Endothelial cell of umbilical vein (primary cell): ENCODE results near the gene ACER3. TPM values are rescaled to one million over a fixed set of nuclear protein-coding genes. Genes with fewer than 3 reads are reported as not detected.

ENCODE experiments used
- BruUV-seq: library from RNA; stranded (reverse); fragments of 400-500 nt; replicated peaks from 2 replicates; lab custom pipeline; 2021; lab: Mats Ljungman, UMichigan
- CTCF ChIA-PET: fragments of 300-600, 350-600 bp; sonication (Branson Sonifier 250); formaldehyde crosslinking; loops from one replicate; lab custom pipeline; 2021; ENCODE audit warnings: antibody characterized with exemption, inconsistent platforms; lab: Charles Lee
- POLR2A ChIA-PET: fragments of 300-600, 350-600 bp; sonication (Branson Sonifier 250); formaldehyde crosslinking; loops from one replicate; lab custom pipeline; 2021; ENCODE audit warnings: antibody characterized with exemption, inconsistent platforms; lab: Charles Lee
- DNase-seq: peaks from one replicate; pipeline ENCODE4 v3.0.0-alpha.2; 2011; ENCODE audit warnings: low read depth, low spot score
- FAIRE-seq: peaks from 2 replicates; lab custom pipeline; 2011; peaks lifted over from hg19 to GRCh38; lab: Jason Lieb, UNC
- H2AFZ ChIP-seq: 2 replicates; pipeline ENCODE4 v1.6.0; 2012; ENCODE audit warnings: low read depth, low read length, control low read depth, inconsistent platforms
- H3K27ac ChIP-seq: 2 replicates; pipeline ENCODE4 v1.5.1; 2011; ENCODE audit warnings: low read depth, mild to moderate bottlenecking, control low read depth, low read length, moderate library complexity; ENCODE audit not compliant: insufficient read depth
- H3K27me3 ChIP-seq, 2 experiments: 2 replicates each; pipeline versions ENCODE4 v1.6.0 to v1.6.1; 2011; ENCODE audit warnings: low read length in 2 of 2, mixed read lengths in 1 of 2; ENCODE audit not compliant: control insufficient read depth in 2 of 2, insufficient read depth in 2 of 2
- H3K36me3 ChIP-seq, 2 experiments: 2 replicates in 1 of 2; 3 replicates in 1 of 2; pipeline ENCODE4 v1.5.1; 2011; ENCODE audit warnings: low read length in 2 of 2, mild to moderate bottlenecking in 1 of 2, moderate library complexity in 1 of 2; ENCODE audit not compliant: control insufficient read depth in 2 of 2, insufficient read depth in 2 of 2; ENCODE audit errors: extremely low read depth in 1 of 2
- H3K4me1 ChIP-seq: 3 replicates; pipeline ENCODE4 v1.5.1; 2011; ENCODE audit warnings: mild to moderate bottlenecking, low read length; ENCODE audit not compliant: control insufficient read depth, insufficient read depth; ENCODE audit errors: extremely low read depth
- H3K4me2 ChIP-seq: 2 replicates; pipeline ENCODE4 v1.6.1; 2011; ENCODE audit warnings: low read length, control low read depth, mixed read lengths; ENCODE audit not compliant: insufficient read depth
- H3K4me3 ChIP-seq, 3 experiments: fragments of 200-600 bp in 1 of 3; sonication (generic), shearing (Covaris generic) in 1 of 3; replicated peaks in 1 of 3; 2 replicates each; pipeline ENCODE4 v1.5.1; 2011 to 2016; ENCODE audit warnings: control low read depth in 3 of 3, low read length in 3 of 3, mild to moderate bottlenecking in 2 of 3, inconsistent platforms in 1 of 3, low read depth in 1 of 3, moderate library complexity in 1 of 3; ENCODE audit not compliant: insufficient read depth in 1 of 3
- H3K79me2 ChIP-seq: 2 replicates; pipeline ENCODE4 v1.6.0; 2012; ENCODE audit warnings: low read length, inconsistent platforms; ENCODE audit not compliant: control insufficient read depth, insufficient read depth
- H3K9ac ChIP-seq: replicated peaks from 2 replicates; pipeline ENCODE3; 2011; ENCODE audit warnings: low read length, control low read depth; ENCODE audit not compliant: insufficient read depth; ENCODE audit errors: extremely low read depth
- H3K9me1 ChIP-seq: replicated peaks from 3 replicates; pipeline ENCODE4 v1.6.0; 2011; ENCODE audit warnings: mild to moderate bottlenecking, low read length; ENCODE audit not compliant: control insufficient read depth, insufficient read depth; ENCODE audit errors: extremely low read depth
- H3K9me3 ChIP-seq: replicated peaks from 2 replicates; pipeline ENCODE4 v1.5.1; 2012; ENCODE audit warnings: low read length, inconsistent platforms; ENCODE audit not compliant: control insufficient read depth, insufficient read depth
- H4K20me1 ChIP-seq: replicated peaks from 2 replicates; pipeline ENCODE3; 2011; ENCODE audit warnings: mild to moderate bottlenecking, low read length; ENCODE audit not compliant: control insufficient read depth, insufficient read depth; ENCODE audit errors: extremely low read depth
- EZH2 ChIP-seq: IDR thresholded peaks from 2 replicates; pipeline ENCODE4 v1.6.1; 2012; ENCODE audit warnings: borderline replicate concordance, low read depth, mild to moderate bottlenecking, moderate library complexity, low read length, inconsistent platforms; ENCODE audit not compliant: severe bottlenecking
- FOS ChIP-seq: IDR thresholded peaks from 2 replicates; pipeline ENCODE4 v1.6.1; 2011; ENCODE audit warnings: mild to moderate bottlenecking, low read length, moderate library complexity, borderline replicate concordance; ENCODE audit not compliant: insufficient read depth
- GATA2 ChIP-seq: IDR thresholded peaks from 2 replicates; pipeline ENCODE4 v1.7.0; 2011; ENCODE audit warnings: low read depth, mild to moderate bottlenecking, moderate library complexity, mixed read lengths, low read length; ENCODE audit not compliant: insufficient read length, insufficient read depth
- JUN ChIP-seq: IDR thresholded peaks from 2 replicates; pipeline ENCODE4 v1.6.1; 2011; ENCODE audit warnings: borderline replicate concordance, low read depth; ENCODE audit not compliant: insufficient read length, insufficient read depth
- MYC ChIP-seq: IDR thresholded peaks from one replicate; pipeline ENCODE4 v1.6.1; 2011; ENCODE audit warnings: mild to moderate bottlenecking, low read depth, low read length
- POLR2A ChIP-seq: IDR thresholded peaks from 2 replicates; pipeline ENCODE4 v1.6.1; 2012; ENCODE audit warnings: low read depth, mild to moderate bottlenecking, control low read depth, low read length
- POLR2AphosphoS5 ChIP-seq: IDR thresholded peaks from 2 replicates; pipeline ENCODE4 v1.6.1; 2012; ENCODE audit warnings: low read depth, mild to moderate bottlenecking, control low read depth, low read length, moderate library complexity; ENCODE audit not compliant: insufficient read depth
- dilution Hi-C: fragments of 300-500 bp; cut with MboI; formaldehyde crosslinking; loops from one replicate; pipeline ENCODE4 v1.15.0; 2019; ENCODE audit warnings: low sequenced_read_pairs; ENCODE audit not compliant: extremely low pct_ligation_motif_present
- intact Hi-C: fragments of 100-400 bp; cut with micrococcal nuclease; formaldehyde crosslinking; loops from one replicate; pipeline ENCODE4 v1.10.0; 2022
- polyA plus RNA-seq, 4 experiments: library from polyadenylated mRNA; depleted of rRNA in 3 of 4; stranded (reverse) in 3 of 4; unstranded in 1 of 4; fragments of >200 nt; gene quantifications; 2 replicates each; pipeline versions ENCODE4 v1.2.1 to v1.2.3, GENCODE V29; 2011 to 2012; ENCODE audit warnings: missing spikeins in 1 of 4
- total RNA-seq: library from RNA; stranded (reverse); gene quantifications from 2 replicates; pipeline ENCODE4 v1.2.3, GENCODE V29; 2021
- TF ChIP-seq, protein P1 (sequence below): IDR thresholded peaks from 2 replicates; pipeline ENCODE4 v1.6.1; 2011; ENCODE audit not compliant: insufficient read depth, insufficient read length
- TF ChIP-seq, protein P2 (sequence below), 2 donors: IDR thresholded peaks; 1 replicate in 1 of 2; 2 replicates in 1 of 2; pipeline ENCODE4 v1.5.1; 2011; ENCODE audit warnings: low read length in 2 of 2, mild to moderate bottlenecking in 2 of 2, moderate library complexity in 2 of 2, control low read depth in 1 of 2, inconsistent platforms in 1 of 2, low read depth in 1 of 2; ENCODE audit not compliant: insufficient read depth in 1 of 2; ENCODE audit errors: extremely low read depth in 1 of 2

The ACER3 gene
- total and polyA plus RNA-seq, 2 donors (not counting 3 experiments of a cell fraction or from before 2014, with no cell fraction given), result 9.9 to 31.6 TPM

DNA sequence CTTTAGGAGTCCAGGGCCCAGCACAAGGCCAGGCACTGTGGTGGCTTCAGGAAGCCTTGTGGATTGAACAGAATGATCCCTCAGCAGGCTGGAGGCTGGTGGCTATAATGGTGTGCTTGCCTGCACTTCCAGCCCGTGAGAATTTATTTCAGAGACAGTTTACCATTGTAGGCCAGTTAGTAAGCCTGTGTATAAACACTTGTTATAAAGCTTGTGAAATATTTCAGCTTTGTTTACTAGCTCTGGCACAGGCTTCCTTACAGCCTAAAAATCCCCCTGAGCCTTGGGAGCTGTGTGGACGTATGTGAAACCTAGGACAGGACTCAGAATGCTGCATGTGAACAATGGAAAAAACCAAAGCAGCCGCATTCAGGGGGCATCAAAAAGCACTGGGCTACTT lies 26.6 kb upstream of the ACER3 start:
- FAIRE-seq (no peak), DNase-seq (no peak)
- no peaks in the 10 kb centered on the region for H3K9me1 ChIP-seq
- BruUV-seq, result no TSS peak
- no peak overlapping the region for H3K4me2 ChIP-seq
- no peaks in the 10 kb centered on the region for H3K79me2 ChIP-seq
- CTCF ChIA-PET, result interaction anchor here (0.7 to 4.0 kb wide), 4 partner anchors 9 to 85 kb away, joined by 3 to 38 read pairs (median 14); no protein-coding TSS in a partner anchor
- no peaks in the 10 kb centered on the region for H4K20me1 ChIP-seq
- dilution Hi-C loops (no loop called here), intact Hi-C loops (no loop called here)
- peaks cover 21% of the 10 kb centered on the region for H3K4me1 ChIP-seq
- TF ChIP-seq JUN (no peak), MYC (no peak), POLR2AphosphoS5 (no peak), POLR2A (no peak), GATA2 (no peak), FOS (no peak), EZH2 (no peak)
- TF ChIP-seq, protein P1, sequence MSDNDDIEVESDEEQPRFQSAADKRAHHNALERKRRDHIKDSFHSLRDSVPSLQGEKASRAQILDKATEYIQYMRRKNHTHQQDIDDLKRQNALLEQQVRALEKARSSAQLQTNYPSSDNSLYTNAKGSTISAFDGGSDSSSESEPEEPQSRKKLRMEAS, result no peak
- TF ChIP-seq, protein P2, sequence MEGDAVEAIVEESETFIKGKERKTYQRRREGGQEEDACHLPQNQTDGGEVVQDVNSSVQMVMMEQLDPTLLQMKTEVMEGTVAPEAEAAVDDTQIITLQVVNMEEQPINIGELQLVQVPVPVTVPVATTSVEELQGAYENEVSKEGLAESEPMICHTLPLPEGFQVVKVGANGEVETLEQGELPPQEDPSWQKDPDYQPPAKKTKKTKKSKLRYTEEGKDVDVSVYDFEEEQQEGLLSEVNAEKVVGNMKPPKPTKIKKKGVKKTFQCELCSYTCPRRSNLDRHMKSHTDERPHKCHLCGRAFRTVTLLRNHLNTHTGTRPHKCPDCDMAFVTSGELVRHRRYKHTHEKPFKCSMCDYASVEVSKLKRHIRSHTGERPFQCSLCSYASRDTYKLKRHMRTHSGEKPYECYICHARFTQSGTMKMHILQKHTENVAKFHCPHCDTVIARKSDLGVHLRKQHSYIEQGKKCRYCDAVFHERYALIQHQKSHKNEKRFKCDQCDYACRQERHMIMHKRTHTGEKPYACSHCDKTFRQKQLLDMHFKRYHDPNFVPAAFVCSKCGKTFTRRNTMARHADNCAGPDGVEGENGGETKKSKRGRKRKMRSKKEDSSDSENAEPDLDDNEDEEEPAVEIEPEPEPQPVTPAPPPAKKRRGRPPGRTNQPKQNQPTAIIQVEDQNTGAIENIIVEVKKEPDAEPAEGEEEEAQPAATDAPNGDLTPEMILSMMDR (IDR thresholded peaks at IDR 0.05; ENCODE audit: extremely low read depth in 1 of 2, insufficient read depth in 1 of 2, low read depth in 1 of 2, low read length in 2 of 2), result no peak
- no peak overlapping the region for H3K27ac ChIP-seq
- H3K4me3 ChIP-seq, result no peak overlapping the region
- POLR2A ChIA-PET, result no interaction called here
- H3K9me3 ChIP-seq, result no peaks in the 10 kb centered on the region
- H3K27me3 ChIP-seq, result no peaks in the 10 kb centered on the region
- H3K36me3 ChIP-seq, result no peaks in the 10 kb centered on the region
- no peak overlapping the region for H2AFZ ChIP-seq
- no peak overlapping the region for H3K9ac ChIP-seq
